WTC11 (cell line): ENCODE results near the gene CARD6. TPM values are rescaled to one million over a fixed set of nuclear protein-coding genes. Genes with fewer than 3 reads are reported as not detected.

Experiments used
- ATAC-seq: fragments of 200-7000 bp; cut with Tn5 transposase; 2 replicates; pipeline ENCODE4 v1.10.0; 2021; ENCODE audit warnings: mild to moderate bottlenecking, moderate library complexity
- CTCF ChIA-PET: fragments of 300-600 bp; sonication (Branson Sonifier 250); formaldehyde crosslinking; loops from one replicate; lab custom pipeline; 2021; ENCODE audit warnings: antibody characterized with exemption; lab: Charles Lee
- POLR2A ChIA-PET: fragments of 350-600 bp; sonication (Branson Sonifier 250); formaldehyde crosslinking; loops from one replicate; lab custom pipeline; 2021; ENCODE audit warnings: antibody characterized with exemption; lab: Charles Lee
- DNase-seq: peaks from one replicate; pipeline ENCODE4 v3.0.0; 2021; ENCODE audit warnings: low spot score
- H3K27ac Mint-ChIP-seq: 2 replicates; pipeline ENCODE4 v1.8.0; 2021; ENCODE audit warnings: mixed read lengths
- H3K27me3 Mint-ChIP-seq: 2 replicates; pipeline ENCODE4 v1.8.0; 2021; ENCODE audit warnings: low read depth, mild to moderate bottlenecking, moderate library complexity, mixed read lengths
- H3K36me3 Mint-ChIP-seq: 2 replicates; pipeline ENCODE4 v1.8.0; 2021; ENCODE audit warnings: mixed read lengths
- H3K4me1 Mint-ChIP-seq: 2 replicates; pipeline ENCODE4 v1.8.0; 2022; ENCODE audit warnings: mixed read lengths
- H3K4me3 Mint-ChIP-seq: 2 replicates; pipeline ENCODE4 v1.8.0; 2021; ENCODE audit warnings: mild to moderate bottlenecking, moderate library complexity, mixed read lengths
- H3K9me3 Mint-ChIP-seq: 2 replicates; pipeline ENCODE4 v1.8.0; 2021; ENCODE audit warnings: mixed read lengths
- ATF1 ChIP-seq: sonication (generic); formaldehyde crosslinking; IDR thresholded peaks from 2 replicates; pipeline ENCODE4 v1.8.1; 2023; ENCODE audit warnings: mild to moderate bottlenecking, moderate library complexity, missing genetic modification reagents
- ATF2 ChIP-seq: sonication (generic); formaldehyde crosslinking; IDR thresholded peaks from 2 replicates; pipeline ENCODE4 v1.8.1; 2022; ENCODE audit warnings: low read depth, missing genetic modification reagents, borderline replicate concordance
- CBFB ChIP-seq: sonication (generic); formaldehyde crosslinking; IDR thresholded peaks from 2 replicates; pipeline ENCODE4 v1.8.1; 2022; ENCODE audit warnings: mild to moderate bottlenecking, low read depth, missing genetic modification reagents
- E2F4 ChIP-seq: sonication (generic); formaldehyde crosslinking; IDR thresholded peaks from 2 replicates; pipeline ENCODE4 v1.8.1; 2022; ENCODE audit warnings: low read depth, mild to moderate bottlenecking, moderate library complexity, missing genetic modification reagents, borderline replicate concordance
- ERG ChIP-seq: fragments of 250-450 bp; sonication (Bioruptor Pico); IDR thresholded peaks from 2 replicates; pipeline ENCODE4 v1.8.0; 2021; ENCODE audit warnings: mild to moderate bottlenecking
- ESRRA ChIP-seq: sonication (generic); formaldehyde crosslinking; IDR thresholded peaks from 2 replicates; pipeline ENCODE4 v1.8.1; 2022; ENCODE audit warnings: mild to moderate bottlenecking, missing genetic modification reagents, borderline replicate concordance
- ETV6 ChIP-seq: sonication (generic); formaldehyde crosslinking; IDR thresholded peaks from 2 replicates; pipeline ENCODE4 v1.8.1; 2022; ENCODE audit warnings: mild to moderate bottlenecking, missing genetic modification reagents
- FOXK1 ChIP-seq: sonication (generic); formaldehyde crosslinking; IDR thresholded peaks from 2 replicates; pipeline ENCODE4 v1.8.0; 2022; ENCODE audit warnings: mild to moderate bottlenecking, moderate library complexity, missing genetic modification reagents
- FOXP1 ChIP-seq: sonication (generic); formaldehyde crosslinking; IDR thresholded peaks from 2 replicates; pipeline ENCODE4 v1.8.0; 2022; ENCODE audit warnings: missing genetic modification reagents, mild to moderate bottlenecking, moderate library complexity, borderline replicate concordance
- HMGXB4 ChIP-seq: sonication (generic); formaldehyde crosslinking; IDR thresholded peaks from 2 replicates; pipeline ENCODE4 v1.8.1; 2023; ENCODE audit warnings: mild to moderate bottlenecking, moderate library complexity, missing genetic modification reagents
- IRF2 ChIP-seq: sonication (generic); formaldehyde crosslinking; IDR thresholded peaks from 2 replicates; pipeline ENCODE4 v1.8.0; 2022; ENCODE audit warnings: low read depth, missing genetic modification reagents, borderline replicate concordance
- JUN ChIP-seq: sonication (generic); formaldehyde crosslinking; IDR thresholded peaks from 2 replicates; pipeline ENCODE4 v1.8.0; 2023; ENCODE audit warnings: mild to moderate bottlenecking, missing genetic modification reagents
- KAT7 ChIP-seq: sonication (generic); formaldehyde crosslinking; IDR thresholded peaks from 2 replicates; pipeline ENCODE4 v1.8.1; 2023; ENCODE audit warnings: missing genetic modification reagents, mild to moderate bottlenecking, borderline replicate concordance
- MAX ChIP-seq: sonication (generic); formaldehyde crosslinking; IDR thresholded peaks from 2 replicates; pipeline ENCODE4 v1.8.0; 2022; ENCODE audit warnings: mild to moderate bottlenecking, missing genetic modification reagents
- MLX ChIP-seq: sonication (generic); formaldehyde crosslinking; IDR thresholded peaks from 2 replicates; pipeline ENCODE4 v1.8.1; 2023; ENCODE audit warnings: mild to moderate bottlenecking, missing genetic modification reagents, moderate library complexity
- MYBL2 ChIP-seq: sonication (generic); formaldehyde crosslinking; IDR thresholded peaks from 2 replicates; pipeline ENCODE4 v1.8.1; 2023; ENCODE audit warnings: mild to moderate bottlenecking, moderate library complexity, missing genetic modification reagents
- NFYB ChIP-seq: sonication (generic); formaldehyde crosslinking; conservative IDR thresholded peaks from 2 replicates; pipeline ENCODE4 v1.8.0; 2022; ENCODE audit warnings: low read depth, missing genetic modification reagents
- SMAD3 ChIP-seq: sonication (generic); formaldehyde crosslinking; IDR thresholded peaks from 2 replicates; pipeline ENCODE4 v1.8.0; 2022; ENCODE audit warnings: missing genetic modification reagents, mild to moderate bottlenecking, borderline replicate concordance
- TEAD1 ChIP-seq: sonication (generic); formaldehyde crosslinking; IDR thresholded peaks from 2 replicates; pipeline ENCODE4 v1.8.0; 2022; ENCODE audit warnings: mild to moderate bottlenecking, missing genetic modification reagents
- USF2 ChIP-seq: sonication (generic); formaldehyde crosslinking; IDR thresholded peaks from 2 replicates; pipeline ENCODE4 v1.8.1; 2023; ENCODE audit warnings: mild to moderate bottlenecking, missing genetic modification reagents, moderate library complexity
- ZNF317 ChIP-seq: sonication (generic); formaldehyde crosslinking; IDR thresholded peaks from 2 replicates; pipeline ENCODE4 v1.8.1; 2023; ENCODE audit warnings: low read depth, mild to moderate bottlenecking, moderate library complexity, missing genetic modification reagents, borderline replicate concordance
- total RNA-seq: library from RNA; stranded (reverse); gene quantifications from 3 replicates; pipeline ENCODE4 v1.2.3, GENCODE V29; 2021

Gene CARD6
- total RNA-seq, 1 experiment from 2014 or later = 0.24 TPM

- no peak for TF ChIP-seq FOXP1
- TF ChIP-seq NFYB (CRISPR knock-in tag) = no peak
Measured at GRCh38 chr5:40866844-40867243, 25.7 kb downstream of the CARD6 start (continued).

GRCh38 chr5:40869384-40869783, 28.2 kb downstream of the CARD6 start:
- no peak overlapping the region for H3K4me3 Mint-ChIP-seq
- peaks cover 30% of the 10 kb centered on the region for H3K9me3 Mint-ChIP-seq
- peaks cover 14% of the 10 kb centered on the region for H3K36me3 Mint-ChIP-seq
- H3K4me1 Mint-ChIP-seq = peaks cover 23% of the 10 kb centered on the region
- H3K27me3 Mint-ChIP-seq = peaks cover 4% of the 10 kb centered on the region; the same call in 1 of the 2 replicates
- ChIA-PET POLR2A (interaction anchor here (0.7 kb wide), 1 partner anchor 29 kb away, joined by 3 read pairs; no protein-coding TSS in a partner anchor), CTCF (no interaction called here)
- no peak for DNase-seq
- no peak overlapping the region for H3K27ac Mint-ChIP-seq
- no peak for TF ChIP-seq KAT7 (CRISPR knock-in tag)
- no peak for TF ChIP-seq ATF2 (CRISPR knock-in tag)
- TF ChIP-seq IRF2 = no peak
- no peak for TF ChIP-seq MYBL2 (CRISPR knock-in tag)
- no peak for TF ChIP-seq JUN (CRISPR knock-in tag)
- no peak for TF ChIP-seq MAX (CRISPR knock-in tag)
- TF ChIP-seq FOXK1 (CRISPR knock-in tag) = no peak
- no peak for TF ChIP-seq HMGXB4
- TF ChIP-seq TEAD1 (CRISPR knock-in tag) = no peak
- no peak for TF ChIP-seq SMAD3 (CRISPR knock-in tag)
- no peak for TF ChIP-seq ESRRA (CRISPR knock-in tag)
- TF ChIP-seq E2F4 (CRISPR knock-in tag) = no peak
- no peak for TF ChIP-seq ETV6
- TF ChIP-seq ZNF317 (CRISPR knock-in tag) = no peak
- TF ChIP-seq CBFB (CRISPR knock-in tag) = no peak
- TF ChIP-seq MLX (CRISPR knock-in tag) = no peak
- TF ChIP-seq USF2 (CRISPR knock-in tag) = no peak
- TF ChIP-seq ATF1 (CRISPR knock-in tag) = no peak
- no peak for TF ChIP-seq ERG
- no peak for ATAC-seq
